Astrocyte of the spinal cord (primary cell): ENCODE results near the gene ERG.

Experiments used
- DNase-seq: peaks from one replicate; pipeline ENCODE4 v3.0.0; 2011; ENCODE audit warnings: low read depth, low spot score
- H3K4me3 ChIP-seq: 2 replicates; pipeline ENCODE4 v1.5.1; 2011; ENCODE audit warnings: low read depth, mild to moderate bottlenecking, low read length, moderate library complexity
- in situ Hi-C: cut with HindIII; loops from 2 replicates; pipeline ENCODE4 v1.10.0; 2017; ENCODE audit warnings: low sequenced_read_pairs
- TF ChIP-seq, protein P1 (sequence below): IDR thresholded peaks from 2 replicates; pipeline ENCODE4 v1.5.1; 2012; ENCODE audit warnings: low read depth, mild to moderate bottlenecking, low read length, inconsistent platforms

ERG gene

GRCh38 chr21:38351176-38351959, 146.9 kb downstream of the ERG start:
- H3K4me3 ChIP-seq: no peak overlapping the region
- peak; percentile 34 for DNase-seq

GRCh38 chr21:38350684-38351083, 147.6 kb downstream of the ERG start:
- H3K4me3 ChIP-seq: no peak overlapping the region
- TF ChIP-seq, protein P1, sequence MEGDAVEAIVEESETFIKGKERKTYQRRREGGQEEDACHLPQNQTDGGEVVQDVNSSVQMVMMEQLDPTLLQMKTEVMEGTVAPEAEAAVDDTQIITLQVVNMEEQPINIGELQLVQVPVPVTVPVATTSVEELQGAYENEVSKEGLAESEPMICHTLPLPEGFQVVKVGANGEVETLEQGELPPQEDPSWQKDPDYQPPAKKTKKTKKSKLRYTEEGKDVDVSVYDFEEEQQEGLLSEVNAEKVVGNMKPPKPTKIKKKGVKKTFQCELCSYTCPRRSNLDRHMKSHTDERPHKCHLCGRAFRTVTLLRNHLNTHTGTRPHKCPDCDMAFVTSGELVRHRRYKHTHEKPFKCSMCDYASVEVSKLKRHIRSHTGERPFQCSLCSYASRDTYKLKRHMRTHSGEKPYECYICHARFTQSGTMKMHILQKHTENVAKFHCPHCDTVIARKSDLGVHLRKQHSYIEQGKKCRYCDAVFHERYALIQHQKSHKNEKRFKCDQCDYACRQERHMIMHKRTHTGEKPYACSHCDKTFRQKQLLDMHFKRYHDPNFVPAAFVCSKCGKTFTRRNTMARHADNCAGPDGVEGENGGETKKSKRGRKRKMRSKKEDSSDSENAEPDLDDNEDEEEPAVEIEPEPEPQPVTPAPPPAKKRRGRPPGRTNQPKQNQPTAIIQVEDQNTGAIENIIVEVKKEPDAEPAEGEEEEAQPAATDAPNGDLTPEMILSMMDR: no peak
- in situ Hi-C loops: no loop called here
- no peak for DNase-seq

More at GRCh38 chr21:38351176-38351959, 146.9 kb downstream of the ERG start:
- in situ Hi-C loops: no loop called here
- TF ChIP-seq, protein P1: no peak

GRCh38 chr21:38349977-38350376, 148.3 kb downstream of the ERG start:
- in situ Hi-C loops: no loop called here
- no peak overlapping the region for H3K4me3 ChIP-seq
- TF ChIP-seq, protein P1: no peak
- DNase-seq: no peak

- in situ Hi-C loops: no loop called here
- TF ChIP-seq, protein P1: no peak
- peak; percentile 99 for DNase-seq
- H3K4me3 ChIP-seq: no peak overlapping the region
Measured at GRCh38 chr21:38349111-38349746, 149.0 kb downstream of the ERG start.

DNA sequence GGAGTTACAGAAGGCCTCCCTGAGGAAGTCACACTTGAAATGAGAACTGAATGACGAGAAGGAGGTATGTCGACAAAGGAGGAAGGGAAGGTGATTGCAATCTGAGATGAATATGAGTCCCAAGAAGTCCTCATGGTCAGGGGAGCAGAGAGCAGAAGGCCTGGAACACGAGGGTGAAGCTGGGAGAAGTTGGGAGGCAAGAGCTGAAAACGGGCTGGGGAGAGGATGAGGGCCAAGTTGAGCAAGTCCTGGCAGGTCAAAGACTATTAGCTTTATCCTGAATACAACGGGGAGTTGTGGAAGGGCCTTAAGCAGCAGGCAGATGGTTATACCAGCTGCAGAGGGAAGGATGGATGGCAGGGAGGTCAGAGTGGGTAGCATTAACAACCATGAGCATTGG, 152.0 kb downstream of the ERG start:
- no peak overlapping the region for H3K4me3 ChIP-seq
- TF ChIP-seq, protein P1: no peak
- DNase-seq: no peak
- in situ Hi-C loops: no loop called here

DNA sequence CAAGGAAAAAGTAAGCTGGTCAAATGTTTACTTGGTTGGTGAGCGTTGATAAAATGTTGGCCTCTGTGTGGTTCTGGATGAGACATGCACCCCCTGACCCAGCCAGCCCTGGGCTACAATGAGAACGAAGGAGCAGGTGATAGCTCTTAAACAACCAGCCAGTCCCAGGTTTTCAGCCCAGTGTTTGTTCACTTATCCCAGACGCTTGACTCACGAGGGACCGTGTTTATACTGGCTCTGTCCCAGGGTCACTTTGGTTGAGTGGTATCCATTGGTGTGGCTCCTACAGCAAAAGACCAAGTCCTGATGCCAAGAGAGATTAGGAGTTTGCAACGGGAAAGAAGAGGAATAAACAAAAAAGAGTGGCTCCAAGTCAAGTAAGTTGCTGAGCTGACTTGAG, 154.6 kb downstream of the ERG start:
- TF ChIP-seq, protein P1: no peak
- in situ Hi-C loops: no loop called here
- H3K4me3 ChIP-seq: no peak overlapping the region
- peak; percentile 89 for DNase-seq
